ENCODE measurements around the gene CUL1.

- TF ChIP-seq POLR2AphosphoS5 (IDR thresholded peaks at IDR 0.05), result no peak
- TF ChIP-seq, protein P1, sequence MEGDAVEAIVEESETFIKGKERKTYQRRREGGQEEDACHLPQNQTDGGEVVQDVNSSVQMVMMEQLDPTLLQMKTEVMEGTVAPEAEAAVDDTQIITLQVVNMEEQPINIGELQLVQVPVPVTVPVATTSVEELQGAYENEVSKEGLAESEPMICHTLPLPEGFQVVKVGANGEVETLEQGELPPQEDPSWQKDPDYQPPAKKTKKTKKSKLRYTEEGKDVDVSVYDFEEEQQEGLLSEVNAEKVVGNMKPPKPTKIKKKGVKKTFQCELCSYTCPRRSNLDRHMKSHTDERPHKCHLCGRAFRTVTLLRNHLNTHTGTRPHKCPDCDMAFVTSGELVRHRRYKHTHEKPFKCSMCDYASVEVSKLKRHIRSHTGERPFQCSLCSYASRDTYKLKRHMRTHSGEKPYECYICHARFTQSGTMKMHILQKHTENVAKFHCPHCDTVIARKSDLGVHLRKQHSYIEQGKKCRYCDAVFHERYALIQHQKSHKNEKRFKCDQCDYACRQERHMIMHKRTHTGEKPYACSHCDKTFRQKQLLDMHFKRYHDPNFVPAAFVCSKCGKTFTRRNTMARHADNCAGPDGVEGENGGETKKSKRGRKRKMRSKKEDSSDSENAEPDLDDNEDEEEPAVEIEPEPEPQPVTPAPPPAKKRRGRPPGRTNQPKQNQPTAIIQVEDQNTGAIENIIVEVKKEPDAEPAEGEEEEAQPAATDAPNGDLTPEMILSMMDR (IDR thresholded peaks at IDR 0.05), result no peak
Measured at GRCh38 chr7:148831782-148832181, 133.1 kb downstream of the CUL1 start.

All from esophagus muscularis mucosa (tissue), 3 donors.